OCI-LY1 (cell line): ENCODE data around the gene ESPL1.

Source experiments
- CTCF ChIP-seq: fragments of 200-600 bp; sonication (generic), shearing (Covaris generic); IDR thresholded peaks from 2 replicates; pipeline ENCODE4 v1.5.1; 2017; ENCODE audit warnings: mild to moderate bottlenecking, antibody characterized with exemption, low read length, moderate library complexity, mixed read lengths
- EZH2 ChIP-seq: fragments of 200-600 bp; sonication (generic), shearing (Covaris generic); IDR thresholded peaks from 2 replicates; pipeline ENCODE4 v1.8.0; 2017; ENCODE audit warnings: borderline replicate concordance, mixed run types, mild to moderate bottlenecking, antibody characterized with exemption, low read length, moderate library complexity, mixed read lengths

- no peak for TF ChIP-seq CTCF
- no peak for TF ChIP-seq EZH2
Measured at GRCh38 chr12:53308276-53308675, 40.2 kb downstream of the ESPL1 start.
